HepG2 (cell line): ENCODE results near the gene EEFSEC. TPM values are rescaled to one million over a fixed set of nuclear protein-coding genes. Genes with fewer than 3 reads are reported as not detected.

Experiments used
- ATAC-seq: fragments of 200-7000 bp; cut with Tn5 transposase; 3 replicates; pipeline ENCODE4 v1.9.1; 2020; ENCODE audit warnings: mild to moderate bottlenecking, moderate library complexity
- BruUV-seq: library from RNA; stranded (reverse); fragments of 400-500 nt; replicated peaks from 2 replicates; lab custom pipeline; 2021; lab: Mats Ljungman, UMichigan
- CTCF ChIA-PET: fragments of 300-600 bp; formaldehyde crosslinking; extraction: SDS; loops from one replicate; lab custom pipeline; 2021; ENCODE audit warnings: low total read pairs, inconsistent platforms, low intra/inter-chr PET ratio; lab: Yijun Ruan, JAX
- POLR2A ChIA-PET: fragments of 350-600 bp; sonication (Branson Sonifier 250); formaldehyde crosslinking; loops from one replicate; lab custom pipeline; 2020; ENCODE audit warnings: antibody characterized with exemption, inconsistent platforms; lab: Yijun Ruan, JAX
- DNase-seq: peaks from one replicate; pipeline ENCODE4 v3.0.0-alpha.2; 2015; ENCODE audit warnings: low spot score
- FAIRE-seq: peaks from 3 replicates; lab custom pipeline; 2011; peaks lifted over from hg19 to GRCh38; lab: Jason Lieb, UNC
- H2AFZ ChIP-seq: one replicate; pipeline ENCODE4 v1.6.1; 2011; ENCODE audit warnings: low read length, inconsistent platforms
- H3K27ac ChIP-seq: fragments of 300-600 bp; 3 replicates; pipeline ENCODE4 v1.8.0; 2011; ENCODE audit warnings: mixed run types, mild to moderate bottlenecking, mixed read lengths, low read length, inconsistent platforms; ENCODE audit not compliant: insufficient read depth; ENCODE audit errors: extremely low read length
- H3K27me3 ChIP-seq, 2 experiments: fragments of 200-600 bp in 1 of 2; 2 replicates in 1 of 2; 3 replicates in 1 of 2; pipeline versions ENCODE4 v1.6.0 to v1.8.0; 2011; ENCODE audit warnings: low read length in 2 of 2, mild to moderate bottlenecking in 2 of 2, moderate library complexity in 2 of 2, inconsistent platforms in 1 of 2; ENCODE audit not compliant: insufficient read depth in 2 of 2, control insufficient read depth in 1 of 2
- H3K36me3 ChIP-seq, 2 experiments: fragments of 200-600 bp in 1 of 2; replicated peaks in 1 of 2; 2 replicates in 1 of 2; 3 replicates in 1 of 2; pipeline versions ENCODE4 v1.5.1 to v1.8.0; 2011; ENCODE audit warnings: low read length in 2 of 2, inconsistent platforms in 1 of 2; ENCODE audit not compliant: insufficient read depth in 2 of 2, control insufficient read depth in 1 of 2
- H3K4me1 ChIP-seq: 2 replicates; pipeline ENCODE4 v1.5.1; 2012; ENCODE audit warnings: low read length, inconsistent platforms; ENCODE audit not compliant: insufficient read depth
- H3K4me2 ChIP-seq: 2 replicates; pipeline ENCODE4 v1.6.0; 2011; ENCODE audit warnings: low read depth, low read length, inconsistent platforms
- H3K4me3 ChIP-seq, 3 experiments: fragments of 200-600 bp in 1 of 3; sonication (generic), shearing (Covaris generic) in 1 of 3; replicated peaks in 1 of 3; 2 replicates each; pipeline ENCODE4 v1.5.1; 2011 to 2016; ENCODE audit warnings: low read length in 3 of 3, inconsistent platforms in 2 of 3, low read depth in 2 of 3, mild to moderate bottlenecking in 2 of 3, control low read depth in 1 of 3, mixed read lengths in 1 of 3; ENCODE audit not compliant: insufficient read depth in 1 of 3
- H3K79me2 ChIP-seq: one replicate; pipeline ENCODE4 v1.6.1; 2011; ENCODE audit warnings: low read length, inconsistent platforms; ENCODE audit not compliant: insufficient read depth
- H3K9ac ChIP-seq: 2 replicates; pipeline ENCODE4 v1.6.0; 2011; ENCODE audit warnings: mild to moderate bottlenecking, low read depth, low read length, inconsistent platforms; ENCODE audit not compliant: insufficient read depth
- H3K9me3 ChIP-seq: 2 replicates; pipeline ENCODE4 v1.5.1; 2012; ENCODE audit warnings: mild to moderate bottlenecking, low read length
- H4K20me1 ChIP-seq: 2 replicates; pipeline ENCODE4 v1.6.0; 2011; ENCODE audit warnings: inconsistent platforms, mild to moderate bottlenecking, low read length, moderate library complexity; ENCODE audit not compliant: insufficient read depth
- GABPA ChIP-seq, 2 experiments: IDR thresholded peaks; 2 replicates each; pipeline ENCODE4 v1.6.1; 2011 to 2016; ENCODE audit warnings: low read depth in 2 of 2, low read length in 1 of 2, missing biosample characterization in 1 of 2, missing genetic modification characterization in 1 of 2
- KIAA2018 ChIP-seq: sonication (generic); formaldehyde crosslinking; IDR thresholded peaks from 2 replicates; pipeline ENCODE4 v1.5.0; 2020; ENCODE audit warnings: mild to moderate bottlenecking, missing genetic modification reagents, borderline replicate concordance
- WGBS: methylation state at CpG from one replicate; pipeline ENCODE4 v1.1.6; 2017; ENCODE audit warnings: low lambda C conversion rate; 5-methylcytosine and 5-hydroxymethylcytosine counted together
- in situ Hi-C: cut with HindIII; loops from 2 replicates; pipeline ENCODE4 v1.10.0; 2017; ENCODE audit warnings: low pct_unique_long_range_greater_than_20kb; ENCODE audit not compliant: extremely low pct_ligation_motif_present
- intact Hi-C: fragments of 100-400 bp; cut with micrococcal nuclease; formaldehyde crosslinking; loops from one replicate; pipeline ENCODE4 v1.10.0; 2022; ENCODE audit not compliant: unreplicated experiment
- polyA plus RNA-seq, 8 experiments: library from polyadenylated mRNA; depleted of rRNA in 3 of 8; stranded (reverse) in 7 of 8; unstranded in 1 of 8; fragments of >200 nt; fragmentation: Illumina TruSeq in 4 of 8; extraction: Trizol in 4 of 8; gene quantifications; 2 replicates each; pipeline versions ENCODE4 v1.2.1 to v1.2.3, GENCODE V29; 2011 to 2016; ENCODE audit warnings: low read depth in 4 of 8, missing spikeins in 1 of 8, mixed read lengths in 1 of 8; ENCODE audit not compliant: insufficient read depth in 1 of 8
- total RNA-seq, 5 experiments: library from RNA; depleted of rRNA; stranded (reverse); fragments of >200 nt; fragmentation: Illumina TruSeq; extraction: Trizol; gene quantifications; 2 replicates each; pipeline ENCODE4 v1.2.3, GENCODE V29; 2016; ENCODE audit warnings: low read depth in 1 of 5

EEFSEC gene
- total and polyA plus RNA-seq, 2 of the 13 experiments (the other 11 are each of a cell fraction or from before 2014, with no cell fraction given), result 6.4 to 24.2 TPM

GRCh38 chr3:128256131-128256530, 102.8 kb downstream of the EEFSEC start (continued):
- TF ChIP-seq KIAA2018 (CRISPR knock-in tag), result no peak
- TF ChIP-seq, all 625 proteins: peak for 0

GRCh38 chr3:128257632-128258031, 104.4 kb downstream of the EEFSEC start:
- WGBS, result 97% methylated on average over 6 of the region's 6 CpGs
- no peak for DNase-seq
- TF ChIP-seq GABPA (IDR thresholded peaks at IDR 0.05; ENCODE audit: low read depth, low read length) (no peak), GABPA (CRISPR knock-in tag; IDR thresholded peaks at IDR 0.05; ENCODE audit: low read depth) (no peak)
- TF ChIP-seq, all 625 proteins: peak for 0
- H3K4me2 ChIP-seq, result no peak overlapping the region
- POLR2A ChIA-PET, result no interaction called here
- H4K20me1 ChIP-seq, result 0 out of 2 replicates have a peak, but pooled peaks cover 4% of the 10 kb centered on the region
- no peak for FAIRE-seq
- peaks cover 9% of the 10 kb centered on the region for H3K4me1 ChIP-seq
- H3K79me2 ChIP-seq, result no peaks in the 10 kb centered on the region
- no peak overlapping the region for H3K27ac ChIP-seq
- ATAC-seq, result no peak
- in situ Hi-C loops, result no loop called here
- BruUV-seq, result no TSS peak
- no peak overlapping the region for H3K4me3 ChIP-seq
- H3K27me3 ChIP-seq, result no peaks in the 10 kb centered on the region
- H3K36me3 ChIP-seq, result peaks cover 9 to 29% of the 10 kb centered on the region in 2 experiments; a peak in 4 of 5 replicates
- intact Hi-C loops, result no loop called here
- peaks cover 20% of the 10 kb centered on the region for H3K9me3 ChIP-seq
- no peak overlapping the region for H3K9ac ChIP-seq
- no peak overlapping the region for H2AFZ ChIP-seq
- CTCF ChIA-PET, result no interaction called here
